Prostate gland (tissue), 2 donors: Measurements from ENCODE around the gene NOP16. TPM values are rescaled to one million over a fixed set of nuclear protein-coding genes. Genes with fewer than 3 reads are reported as not detected.
"Not testable (repeated sequence)": the region's sequence is repeated elsewhere in the genome, so short reads cannot be mapped to it uniquely, and the experiment has no call there.

Source experiments
- DNase-seq: peaks from one replicate; pipeline ENCODE4 v3.0.0-alpha.2; 2019; ENCODE audit warnings: low spot score
- H3K27ac ChIP-seq, 2 donors: fragments of 200-600 bp; sonication (generic); 2 replicates each; pipeline ENCODE4 v1.5.1; 2017 to 2019
- H3K27me3 ChIP-seq: fragments of 200-600 bp; sonication (generic); replicated peaks from 2 replicates; pipeline ENCODE4 v1.5.1; 2019; ENCODE audit not compliant: insufficient read depth
- H3K36me3 ChIP-seq, 2 donors: fragments of 200-600 bp; sonication (generic); 1 replicate in 1 of 2; 2 replicates in 1 of 2; pipeline versions ENCODE4 v1.5.1 to v1.8.1; 2017 to 2019
- H3K4me1 ChIP-seq: fragments of 200-600 bp; sonication (generic); replicated peaks from 2 replicates; pipeline ENCODE4 v1.5.1; 2019
- H3K4me3 ChIP-seq, 2 donors: fragments of 200-600 bp; sonication (generic); 2 replicates each; pipeline ENCODE4 v1.5.1; 2017 to 2019
- H3K9me3 ChIP-seq: fragments of 200-600 bp; sonication (generic); 2 replicates; pipeline ENCODE4 v1.5.1; 2017
- POLR2A ChIP-seq: fragments of 450-650 bp; IDR thresholded peaks from one replicate; pipeline ENCODE4 v1.6.1; 2016; ENCODE audit warnings: antibody characterized with exemption, mild to moderate bottlenecking
- POLR2AphosphoS5 ChIP-seq: sonication (generic); formaldehyde crosslinking; IDR thresholded peaks from one replicate; pipeline ENCODE4 v1.6.1; 2017; ENCODE audit warnings: antibody characterized with exemption
- WGBS: methylation state at CpG from one replicate; pipeline ENCODE4 v1.1.5; 2018; 5-methylcytosine and 5-hydroxymethylcytosine counted together
- intact Hi-C: fragments of 100-400 bp; cut with DNase I; formaldehyde crosslinking; loops from one replicate; pipeline ENCODE4 v1.14.2; 2022
- total RNA-seq, 2 donors: library from RNA; depleted of rRNA; stranded (reverse); fragments of >200 nt; gene quantifications; one replicate each; pipeline ENCODE4 v1.1.0, GENCODE V29; 2016
- TF ChIP-seq, protein P1 (sequence below), 4 experiments: fragments of 200-600 bp in 2 of 4; fragments of 450-650 bp in 2 of 4; sonication (generic) in 2 of 4; IDR thresholded peaks; 1 replicate in 3 of 4; 2 replicates in 1 of 4; pipeline ENCODE4 v1.5.1; 2016 to 2019; ENCODE audit warnings: antibody characterized with exemption in 4 of 4, mild to moderate bottlenecking in 2 of 4, moderate library complexity in 2 of 4

The NOP16 gene
- total RNA-seq, 2 donors from 2014 or later, result 10.8 to 11.6 TPM

DNA sequence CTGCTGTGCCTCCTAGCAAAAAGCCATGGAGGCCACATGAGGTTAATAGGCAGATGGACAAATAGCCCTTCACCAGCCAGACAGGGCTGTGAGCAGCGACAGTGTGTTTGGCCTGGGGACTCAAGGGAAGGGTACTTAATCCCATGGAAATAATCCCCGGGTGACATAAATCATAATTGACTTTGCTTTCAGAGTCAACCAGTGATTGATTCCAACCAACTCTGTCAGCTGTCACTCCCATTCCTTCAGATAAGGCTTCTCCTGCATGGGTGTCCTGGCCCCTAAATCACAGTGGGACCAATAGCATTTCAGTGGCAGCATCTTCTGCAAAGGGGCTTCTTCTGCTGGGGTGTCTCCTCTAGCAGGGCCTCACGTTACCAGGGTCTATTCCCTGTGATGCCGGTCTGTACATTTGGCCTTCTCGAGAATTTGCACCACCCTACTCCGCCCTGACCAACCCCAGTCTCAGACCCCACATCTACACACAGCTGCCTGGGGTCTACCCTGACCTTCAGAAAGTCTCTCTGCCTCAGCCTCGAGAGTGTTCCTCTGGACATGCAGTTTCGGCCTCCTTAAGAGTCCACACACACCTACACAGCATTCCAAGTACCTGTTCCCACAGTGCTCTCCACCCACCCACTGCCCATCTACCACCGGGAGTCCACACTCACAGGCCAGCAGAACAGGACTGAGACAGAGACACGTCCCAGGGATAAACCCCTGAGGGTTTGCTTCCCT is 24.3 kb upstream of the NOP16 start:
- no peak overlapping the region for H3K4me3 ChIP-seq
- H3K4me1 ChIP-seq, result no peaks in the 10 kb centered on the region
- H3K27me3 ChIP-seq, result no peaks in the 10 kb centered on the region
- WGBS, result 65% methylated on average over 10 of the region's 10 CpGs
- no peaks in the 10 kb centered on the region for H3K9me3 ChIP-seq
- no peak overlapping the region for H3K27ac ChIP-seq
- no peaks in the 10 kb centered on the region for H3K36me3 ChIP-seq
- DNase-seq, result no peak
- intact Hi-C loops, result loop anchor here (10.0 kb wide), 2 partner anchors 162 to 232 kb away; partner anchors contain the start of gene TSPAN17
- TF ChIP-seq POLR2AphosphoS5, result no peak
- TF ChIP-seq, protein P1, sequence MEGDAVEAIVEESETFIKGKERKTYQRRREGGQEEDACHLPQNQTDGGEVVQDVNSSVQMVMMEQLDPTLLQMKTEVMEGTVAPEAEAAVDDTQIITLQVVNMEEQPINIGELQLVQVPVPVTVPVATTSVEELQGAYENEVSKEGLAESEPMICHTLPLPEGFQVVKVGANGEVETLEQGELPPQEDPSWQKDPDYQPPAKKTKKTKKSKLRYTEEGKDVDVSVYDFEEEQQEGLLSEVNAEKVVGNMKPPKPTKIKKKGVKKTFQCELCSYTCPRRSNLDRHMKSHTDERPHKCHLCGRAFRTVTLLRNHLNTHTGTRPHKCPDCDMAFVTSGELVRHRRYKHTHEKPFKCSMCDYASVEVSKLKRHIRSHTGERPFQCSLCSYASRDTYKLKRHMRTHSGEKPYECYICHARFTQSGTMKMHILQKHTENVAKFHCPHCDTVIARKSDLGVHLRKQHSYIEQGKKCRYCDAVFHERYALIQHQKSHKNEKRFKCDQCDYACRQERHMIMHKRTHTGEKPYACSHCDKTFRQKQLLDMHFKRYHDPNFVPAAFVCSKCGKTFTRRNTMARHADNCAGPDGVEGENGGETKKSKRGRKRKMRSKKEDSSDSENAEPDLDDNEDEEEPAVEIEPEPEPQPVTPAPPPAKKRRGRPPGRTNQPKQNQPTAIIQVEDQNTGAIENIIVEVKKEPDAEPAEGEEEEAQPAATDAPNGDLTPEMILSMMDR (IDR thresholded peaks at IDR 0.05), result no peak
- TF ChIP-seq POLR2A, result no peak

DNA sequence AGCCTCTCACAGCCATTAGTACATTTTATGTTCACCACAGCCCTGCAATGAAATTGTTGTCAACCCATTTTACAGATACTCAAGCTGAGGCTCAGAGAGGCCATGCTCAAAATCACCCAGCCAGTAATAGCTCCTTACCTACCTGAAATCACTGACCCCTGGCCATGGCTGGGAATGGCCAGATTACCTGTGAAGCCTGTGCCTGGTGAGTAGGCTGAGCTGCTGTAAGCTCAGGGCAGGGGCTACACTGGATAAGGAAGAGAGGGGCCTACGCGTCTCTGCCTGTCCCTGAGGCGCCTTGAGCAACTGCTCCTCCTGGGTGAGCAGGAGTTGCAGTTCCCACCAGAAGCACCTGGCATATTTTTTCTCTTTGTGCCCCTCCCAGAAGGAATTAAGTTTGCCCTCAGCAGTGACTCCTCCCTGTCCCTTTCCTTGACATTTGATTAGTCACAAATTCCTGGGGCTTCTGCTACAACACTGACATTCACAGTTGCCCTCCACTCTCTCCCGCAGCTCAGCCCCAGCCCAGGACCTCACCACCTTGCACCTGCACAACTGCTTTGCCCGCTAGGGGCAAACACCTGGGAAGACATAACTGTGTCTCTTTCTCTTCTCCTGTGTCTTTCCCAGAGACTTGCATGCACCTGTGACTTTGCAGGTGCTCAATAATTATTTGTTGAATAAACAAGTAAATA is 22.2 kb upstream of the NOP16 start:
- DNase-seq, result no peak
- H3K4me3 ChIP-seq, result no peak overlapping the region
- peaks cover 0 to 2% of the 10 kb centered on the region in 2 donors for H3K36me3 ChIP-seq
- WGBS, result 75% methylated on average over 5 of the region's 5 CpGs
- H3K4me1 ChIP-seq, result no peaks in the 10 kb centered on the region
- no peaks in the 10 kb centered on the region for H3K27me3 ChIP-seq
- no peak overlapping the region for H3K27ac ChIP-seq
- TF ChIP-seq POLR2A (no peak), POLR2AphosphoS5 (no peak)
- TF ChIP-seq, protein P1 (IDR thresholded peaks at IDR 0.05), result no peak
- H3K9me3 ChIP-seq, result no peaks in the 10 kb centered on the region
- intact Hi-C loops, result loop anchor here (10.0 kb wide), 2 partner anchors 164 to 234 kb away; partner anchors contain the start of gene TSPAN17

DNA sequence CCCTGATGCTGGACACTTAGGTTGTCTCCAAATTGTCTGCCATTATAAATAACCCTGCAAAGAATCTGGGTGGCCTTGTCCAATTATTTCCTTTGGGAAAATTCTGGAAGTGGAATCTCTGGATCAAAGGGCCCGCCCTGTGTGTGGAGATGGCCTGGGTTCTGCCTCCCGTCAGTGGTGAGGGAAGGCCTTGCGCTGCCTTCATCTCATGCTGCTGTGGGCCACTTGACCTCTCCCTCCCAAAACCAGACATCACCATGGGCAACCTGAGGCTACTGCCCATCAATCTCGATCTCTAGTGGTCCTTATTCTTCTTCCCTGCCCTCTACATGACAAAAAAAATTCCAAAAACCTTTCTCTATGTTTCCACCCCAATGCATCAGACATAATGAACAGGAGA is 21.4 kb upstream of the NOP16 start:
- TF ChIP-seq POLR2A (no peak), POLR2AphosphoS5 (no peak)
- TF ChIP-seq, protein P1 (IDR thresholded peaks at IDR 0.05), result no peak
- H3K27me3 ChIP-seq, result no peaks in the 10 kb centered on the region
- no peak for DNase-seq
- H3K4me3 ChIP-seq, result no peak overlapping the region
- no peaks in the 10 kb centered on the region for H3K4me1 ChIP-seq
- WGBS, result 89% methylated on average over 4 of the region's 4 CpGs
- H3K9me3 ChIP-seq, result no peaks in the 10 kb centered on the region
- no peak overlapping the region for H3K27ac ChIP-seq
- intact Hi-C loops, result loop anchor here (10.0 kb wide), 2 partner anchors 165 to 235 kb away; partner anchors contain the start of gene TSPAN17
- H3K36me3 ChIP-seq, result peaks cover 0 to 2% of the 10 kb centered on the region in 2 donors

DNA sequence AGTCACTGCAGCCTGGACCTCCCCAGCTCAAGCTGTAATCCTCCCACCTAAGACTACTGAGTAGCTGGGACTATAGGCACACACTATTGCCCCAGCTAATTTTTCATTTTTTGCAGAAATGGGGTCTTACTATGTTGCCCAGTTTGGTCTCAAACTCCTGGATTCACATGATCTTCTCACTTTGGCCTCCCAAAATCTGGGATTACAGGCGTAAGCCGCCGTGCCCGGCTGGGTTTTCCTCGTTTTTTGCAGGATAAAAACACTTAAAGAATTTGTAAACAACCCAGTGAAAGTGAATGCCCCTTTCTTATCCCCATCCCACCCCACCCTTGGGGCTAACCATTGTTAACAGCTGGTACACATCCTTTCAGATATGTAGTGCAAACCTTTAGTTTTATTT is 20.2 kb upstream of the NOP16 start:
- peaks cover 0 to 2% of the 10 kb centered on the region in 2 donors for H3K36me3 ChIP-seq
- no peak overlapping the region for H3K4me3 ChIP-seq
- TF ChIP-seq, protein P1 (IDR thresholded peaks at IDR 0.05), result no peak
- TF ChIP-seq POLR2A (no peak), POLR2AphosphoS5 (no peak)
- WGBS, result 85% methylated on average over 5 of the region's 5 CpGs
- H3K27me3 ChIP-seq, result no peaks in the 10 kb centered on the region
- H3K4me1 ChIP-seq, result no peaks in the 10 kb centered on the region
- no peaks in the 10 kb centered on the region for H3K9me3 ChIP-seq
- intact Hi-C loops, result no loop called here
- no peak for DNase-seq
- H3K27ac ChIP-seq, result no peak overlapping the region

DNA sequence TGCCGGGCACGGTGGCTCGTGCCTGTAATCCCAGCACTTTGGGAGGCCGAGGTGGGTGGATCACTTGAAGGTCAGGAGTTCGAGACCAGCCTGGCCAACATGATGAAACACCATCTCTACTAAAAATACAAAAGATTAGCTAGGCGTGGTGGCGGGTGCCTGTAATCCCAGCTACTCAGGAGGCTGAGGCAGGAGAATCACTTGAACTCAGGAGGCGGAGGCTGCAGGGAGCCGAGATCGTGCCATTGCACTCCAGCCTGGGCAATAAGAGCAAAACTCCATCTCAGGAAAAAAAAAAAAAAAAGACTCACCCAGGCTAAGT is 19.8 kb upstream of the NOP16 start:
- H3K4me1 ChIP-seq, intact Hi-C loops, H3K27ac ChIP-seq, DNase-seq, H3K9me3 ChIP-seq, H3K27me3 ChIP-seq, H3K4me3 ChIP-seq, H3K36me3 ChIP-seq: not testable (repeated sequence)
- 94% methylated on average over 10 of the region's 10 CpGs for WGBS
